HUES6 (cell line): ENCODE results near the gene METTL9.
"Not testable (repeated sequence)": the region's sequence is repeated elsewhere in the genome, so short reads cannot be mapped to it uniquely, and the experiment has no call there.

Experiments used
- H3K27ac ChIP-seq: 2 replicates; pipeline ENCODE4 v1.7.0; 2013; ENCODE audit warnings: low read depth, mild to moderate bottlenecking, low read length, inconsistent platforms
- H3K27me3 ChIP-seq: 2 replicates; pipeline ENCODE4 v1.6.1; 2013; ENCODE audit warnings: low read length; ENCODE audit not compliant: control insufficient read depth, insufficient read depth
- H3K36me3 ChIP-seq: 2 replicates; pipeline ENCODE4 v1.6.1; 2013; ENCODE audit warnings: low read length; ENCODE audit not compliant: control insufficient read depth, insufficient read depth
- H3K4me1 ChIP-seq: 2 replicates; pipeline ENCODE4 v1.6.1; 2013; ENCODE audit warnings: low read length; ENCODE audit not compliant: control insufficient read depth, insufficient read depth
- H3K4me3 ChIP-seq: 2 replicates; pipeline ENCODE4 v1.5.1; 2013; ENCODE audit warnings: low read depth, low read length
- H3K9ac ChIP-seq: one replicate; pipeline ENCODE4 v1.6.1; 2013; ENCODE audit warnings: mild to moderate bottlenecking, low read length
- H3K9me3 ChIP-seq: 2 replicates; pipeline ENCODE4 v1.6.1; 2013; ENCODE audit warnings: low read depth, low read length; ENCODE audit not compliant: control insufficient read depth, insufficient read depth

Gene METTL9

GRCh38 chr16:21639493-21639892 is 40.1 kb downstream of the METTL9 start:
- Histone ChIP-seq H3K27me3 (no peaks in the 10 kb centered on the region), H3K9me3 (no peaks in the 10 kb centered on the region), H3K27ac (no peak overlapping the region), H3K9ac (no peak overlapping the region), H3K4me3 (no peak overlapping the region), H3K4me1 (no peaks in the 10 kb centered on the region), H3K36me3 (no peaks in the 10 kb centered on the region)

- H3K4me3 ChIP-seq: no peak overlapping the region
- no peak overlapping the region for H3K27ac ChIP-seq
- H3K4me1 ChIP-seq: no peaks in the 10 kb centered on the region
- H3K36me3 ChIP-seq: no peaks in the 10 kb centered on the region
- H3K9ac ChIP-seq: no peak overlapping the region
- H3K27me3 ChIP-seq: no peaks in the 10 kb centered on the region
- H3K9me3 ChIP-seq: no peaks in the 10 kb centered on the region
Observed at GRCh38 chr16:21641916-21642315, 42.5 kb downstream of the METTL9 start.

GRCh38 chr16:21642861-21643260 is 43.5 kb downstream of the METTL9 start:
- no peaks in the 10 kb centered on the region for H3K27me3 ChIP-seq
- H3K9ac ChIP-seq: no peak overlapping the region
- H3K9me3 ChIP-seq: no peaks in the 10 kb centered on the region
- no peaks in the 10 kb centered on the region for H3K4me1 ChIP-seq
- H3K27ac ChIP-seq: no peak overlapping the region
- no peak overlapping the region for H3K4me3 ChIP-seq
- no peaks in the 10 kb centered on the region for H3K36me3 ChIP-seq

DNA sequence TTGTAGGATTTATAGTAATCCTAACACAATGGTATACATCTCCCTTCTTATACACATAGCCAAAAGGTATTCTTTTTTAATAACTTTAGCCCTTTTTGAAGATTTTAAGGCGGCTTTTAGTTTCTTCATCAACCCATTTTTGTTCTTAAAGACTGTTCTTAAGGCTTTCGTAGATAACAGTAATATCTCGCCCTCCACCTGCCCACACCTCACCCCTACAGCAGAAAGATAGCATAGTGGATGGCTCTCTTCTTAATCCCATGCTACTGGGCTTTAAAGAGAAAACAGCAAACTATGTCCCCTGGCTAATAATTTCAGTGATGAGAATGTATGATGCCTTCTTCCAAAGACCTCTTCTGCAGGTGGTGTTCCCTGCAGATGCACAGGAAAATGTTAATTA is 44.4 kb downstream of the METTL9 start:
- no peaks in the 10 kb centered on the region for H3K27me3 ChIP-seq
- H3K4me3 ChIP-seq: no peak overlapping the region
- H3K9me3 ChIP-seq: no peaks in the 10 kb centered on the region
- no peaks in the 10 kb centered on the region for H3K36me3 ChIP-seq
- H3K9ac ChIP-seq: no peak overlapping the region
- no peak overlapping the region for H3K27ac ChIP-seq
- no peaks in the 10 kb centered on the region for H3K4me1 ChIP-seq

GRCh38 chr16:21644674-21645073 is 45.3 kb downstream of the METTL9 start:
- no peaks in the 10 kb centered on the region for H3K9me3 ChIP-seq
- no peak overlapping the region for H3K9ac ChIP-seq
- no peak overlapping the region for H3K4me3 ChIP-seq
- H3K27me3 ChIP-seq: no peaks in the 10 kb centered on the region
- no peak overlapping the region for H3K27ac ChIP-seq
- H3K4me1 ChIP-seq: no peaks in the 10 kb centered on the region
- no peaks in the 10 kb centered on the region for H3K36me3 ChIP-seq

- Histone ChIP-seq H3K9ac (no peak overlapping the region), H3K4me3 (no peak overlapping the region), H3K9me3 (no peaks in the 10 kb centered on the region), H3K4me1 (no peaks in the 10 kb centered on the region), H3K36me3 (no peaks in the 10 kb centered on the region), H3K27ac (no peak overlapping the region), H3K27me3 (no peaks in the 10 kb centered on the region)
Observed at GRCh38 chr16:21645261-21645721, 45.9 kb downstream of the METTL9 start.

GRCh38 chr16:21646091-21646490 is 46.7 kb downstream of the METTL9 start:
- no peaks in the 10 kb centered on the region for H3K4me1 ChIP-seq
- H3K27me3 ChIP-seq: no peaks in the 10 kb centered on the region
- H3K9ac ChIP-seq: no peak overlapping the region
- no peaks in the 10 kb centered on the region for H3K36me3 ChIP-seq
- H3K9me3 ChIP-seq: no peaks in the 10 kb centered on the region
- H3K4me3 ChIP-seq: no peak overlapping the region
- no peak overlapping the region for H3K27ac ChIP-seq

DNA sequence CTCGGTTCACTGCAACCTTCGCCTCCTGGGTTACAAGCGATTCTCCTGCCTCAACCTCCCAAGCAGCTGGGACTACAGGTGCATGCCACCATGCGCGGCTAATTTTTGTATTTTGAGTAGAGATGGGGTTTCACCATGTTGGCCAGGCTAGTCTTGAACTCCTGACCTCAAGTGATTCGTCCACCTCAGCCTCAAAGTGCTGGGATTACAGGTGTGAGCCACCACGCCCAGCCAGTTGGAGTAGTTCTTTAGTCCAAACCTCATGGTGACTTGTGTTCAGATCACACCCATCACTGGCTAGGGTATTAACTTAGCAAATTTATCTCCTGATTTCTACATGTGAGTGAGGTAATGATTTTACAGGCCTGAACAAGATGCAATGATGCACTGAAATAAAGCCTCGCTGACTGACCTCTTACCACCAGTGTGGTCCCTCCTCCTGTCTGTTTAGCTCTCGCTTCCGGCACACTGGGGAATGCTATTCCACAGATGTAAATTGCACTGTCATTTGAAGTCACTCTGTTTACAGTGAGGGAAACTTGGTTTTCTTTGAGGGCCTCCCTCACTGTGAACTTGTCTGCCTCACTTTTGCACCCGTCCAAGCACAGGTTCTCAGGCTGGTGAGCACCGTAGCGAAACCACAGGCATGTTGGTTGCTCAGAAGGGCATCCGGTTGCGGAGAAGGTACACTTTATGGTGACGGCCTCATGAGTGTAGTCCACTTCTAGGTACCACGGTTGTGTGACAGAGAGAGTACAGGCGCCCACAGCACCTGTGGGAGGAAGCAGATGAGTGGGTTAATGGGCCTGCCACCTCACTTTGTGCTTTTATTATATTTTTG is 47.6 kb downstream of the METTL9 start:
- Histone ChIP-seq H3K36me3 (no peaks in the 10 kb centered on the region), H3K9ac (no peak overlapping the region), H3K27ac (no peak overlapping the region), H3K27me3 (no peaks in the 10 kb centered on the region), H3K9me3 (no peaks in the 10 kb centered on the region), H3K4me3 (no peak overlapping the region), H3K4me1 (no peaks in the 10 kb centered on the region)

DNA sequence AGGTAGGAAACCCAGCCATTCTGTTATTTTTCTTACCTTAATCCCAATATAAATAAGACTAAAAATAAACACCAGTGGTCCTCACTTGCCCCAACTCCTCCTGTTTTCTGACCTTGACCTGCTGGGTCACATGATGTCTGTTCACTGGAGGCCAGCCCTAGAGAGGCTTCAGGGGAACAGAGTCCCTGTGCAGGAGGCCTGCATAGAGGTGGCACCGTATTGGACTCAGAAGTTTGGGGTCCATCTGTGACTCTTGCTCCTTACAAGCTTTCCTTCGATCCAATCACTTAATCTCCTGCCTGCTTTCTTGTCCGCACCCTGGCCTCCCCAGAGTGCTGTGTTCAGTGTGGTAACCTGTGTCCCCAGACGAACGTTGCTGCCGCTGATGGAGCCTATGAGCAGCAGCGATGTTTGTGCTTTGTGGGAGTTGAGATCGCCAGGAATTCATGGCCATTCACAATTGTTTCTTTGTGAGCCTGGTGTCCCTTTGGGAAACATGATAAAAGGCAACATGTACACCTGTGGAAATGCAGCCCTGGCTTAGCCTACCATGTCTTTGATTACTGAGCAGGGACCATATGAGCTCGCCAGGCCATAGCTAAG is 48.3 kb downstream of the METTL9 start:
- H3K27me3 ChIP-seq: no peaks in the 10 kb centered on the region
- H3K9ac ChIP-seq: no peak overlapping the region
- H3K4me3 ChIP-seq: no peak overlapping the region
- no peak overlapping the region for H3K27ac ChIP-seq
- H3K4me1 ChIP-seq: no peaks in the 10 kb centered on the region
- no peaks in the 10 kb centered on the region for H3K9me3 ChIP-seq
- no peaks in the 10 kb centered on the region for H3K36me3 ChIP-seq

DNA sequence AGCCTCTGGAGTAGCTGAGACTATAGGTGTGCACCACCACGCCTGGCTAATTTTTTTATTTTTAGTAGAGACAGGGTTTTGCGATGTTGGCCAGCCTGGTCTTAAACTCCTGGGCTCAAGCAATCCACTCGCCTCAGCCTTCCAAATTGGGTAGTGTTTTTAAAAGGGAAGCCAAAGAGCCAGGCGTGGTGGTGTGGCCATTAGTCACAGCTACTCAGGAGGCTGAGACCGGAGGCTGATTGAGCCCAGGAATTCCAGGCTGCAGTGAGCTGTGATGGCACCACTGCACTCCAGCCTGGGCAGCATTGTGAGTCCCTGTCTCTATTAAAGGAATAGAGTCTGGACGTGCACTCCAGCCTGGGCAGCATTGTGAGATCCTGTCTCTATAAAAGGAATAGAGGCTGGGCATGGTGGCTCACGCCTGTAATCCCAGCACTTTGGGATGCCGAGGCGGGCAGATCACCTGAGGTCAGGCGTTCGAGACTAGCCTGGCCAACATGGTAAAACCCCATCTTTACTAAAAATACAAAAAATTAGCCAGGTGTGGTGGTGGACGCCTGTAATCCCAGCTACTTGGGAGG is 50.5 kb downstream of the METTL9 start:
- H3K9me3 ChIP-seq, H3K4me3 ChIP-seq, H3K36me3 ChIP-seq, H3K4me1 ChIP-seq, H3K27ac ChIP-seq, H3K27me3 ChIP-seq, H3K9ac ChIP-seq: not testable (repeated sequence)

GRCh38 chr16:21650521-21650920 is 51.1 kb downstream of the METTL9 start:
- Histone ChIP-seq H3K9me3 (no peaks in the 10 kb centered on the region), H3K36me3 (peaks cover 4% of the 10 kb centered on the region)

More at GRCh38 chr16:21650521-21650920, 51.1 kb downstream of the METTL9 start:
- no peak overlapping the region for H3K27ac ChIP-seq
- no peak overlapping the region for H3K9ac ChIP-seq
- no peaks in the 10 kb centered on the region for H3K27me3 ChIP-seq
- H3K4me3 ChIP-seq: no peak overlapping the region
- no peaks in the 10 kb centered on the region for H3K4me1 ChIP-seq
